HEK293 (cell line): ENCODE measurements around the gene SLIT2.
A peak's percentile ranks its signal among the peaks of the same experiment; 100 is the strongest.

ENCODE experiments used
- CTCF ChIA-PET: fragments of 350-600 bp; formaldehyde crosslinking; extraction: SDS; loops from one replicate; lab custom pipeline; 2021; ENCODE audit warnings: antibody characterized with exemption; lab: Yijun Ruan, JAX
- POLR2A ChIA-PET: fragments of 300-600 bp; formaldehyde crosslinking; extraction: SDS; loops from one replicate; lab custom pipeline; 2020; ENCODE audit warnings: antibody characterized with exemption, inconsistent platforms; lab: Yijun Ruan, JAX
- H3K27ac ChIP-seq: fragments of 200-500 bp; sonication (Bioruptor generic); 2 replicates; pipeline ENCODE4 v1.5.1; 2014; ENCODE audit warnings: low read depth, low read length, control low read depth, inconsistent platforms; ENCODE audit errors: extremely low read depth
- H3K36me3 ChIP-seq, 2 experiments: fragments of 200-500 bp in 1 of 2; sonication (Bioruptor generic) in 1 of 2; 1 replicate in 1 of 2; 2 replicates in 1 of 2; pipeline ENCODE4 v1.5.1; 2014 to 2017; ENCODE audit warnings: inconsistent platforms in 2 of 2, low read length in 2 of 2; ENCODE audit not compliant: control insufficient read depth in 2 of 2, insufficient read depth in 1 of 2
- H3K4me1 ChIP-seq: fragments of 200-500 bp; sonication (Bioruptor generic); 2 replicates; pipeline ENCODE4 v1.5.1; 2014; ENCODE audit warnings: mild to moderate bottlenecking, low read length, inconsistent platforms; ENCODE audit not compliant: control insufficient read depth, insufficient read depth
- H3K4me3 ChIP-seq: 2 replicates; pipeline ENCODE4 v1.5.1; 2011; ENCODE audit warnings: low read depth, mild to moderate bottlenecking, control low read depth, low read length, moderate library complexity
- H3K9me3 ChIP-seq: fragments of 200-500 bp; sonication (Bioruptor generic); 2 replicates; pipeline ENCODE4 v1.5.1; 2014; ENCODE audit warnings: low read depth, low read length, inconsistent platforms; ENCODE audit not compliant: control insufficient read depth, insufficient read depth
- FEZF1 ChIP-seq: fragments of 450-650 bp; formaldehyde crosslinking; IDR thresholded peaks from 2 replicates; pipeline ENCODE4 v1.5.1; 2016; ENCODE audit warnings: missing biosample characterization, missing genetic modification characterization
- GLIS2 ChIP-seq: fragments of 450-650 bp; formaldehyde crosslinking; IDR thresholded peaks from 2 replicates; pipeline ENCODE4 v1.5.1; 2016; ENCODE audit warnings: missing biosample characterization, missing genetic modification characterization
- IKZF3 ChIP-seq: fragments of 450-650 bp; IDR thresholded peaks from 2 replicates; pipeline ENCODE4 v1.5.0; 2018; ENCODE audit warnings: missing biosample characterization, mild to moderate bottlenecking, missing genetic modification characterization, moderate library complexity
- KLF17 ChIP-seq: fragments of 450-650 bp; formaldehyde crosslinking; IDR thresholded peaks from 2 replicates; pipeline ENCODE4 v1.5.1; 2016; ENCODE audit warnings: missing biosample characterization, missing genetic modification characterization
- ZNF140 ChIP-seq: fragments of 450-650 bp; formaldehyde crosslinking; IDR thresholded peaks from 2 replicates; pipeline ENCODE4 v1.5.1; 2016; ENCODE audit warnings: missing biosample characterization, missing genetic modification characterization
- ZNF155 ChIP-seq: fragments of 450-650 bp; formaldehyde crosslinking; IDR thresholded peaks from 2 replicates; pipeline ENCODE4 v1.5.1; 2016; ENCODE audit warnings: missing biosample characterization, missing genetic modification characterization
- ZNF2 ChIP-seq: fragments of 450-650 bp; formaldehyde crosslinking; IDR thresholded peaks from 2 replicates; pipeline ENCODE4 v1.5.1; 2016; ENCODE audit warnings: missing biosample characterization, missing genetic modification characterization
- ZNF223 ChIP-seq: fragments of 450-650 bp; formaldehyde crosslinking; IDR thresholded peaks from 2 replicates; pipeline ENCODE4 v1.5.1; 2016; ENCODE audit warnings: missing biosample characterization, missing genetic modification characterization
- ZNF266 ChIP-seq: fragments of 450-650 bp; formaldehyde crosslinking; IDR thresholded peaks from 2 replicates; pipeline ENCODE4 v1.5.1; 2016; ENCODE audit warnings: missing biosample characterization, missing genetic modification characterization, low read depth
- ZNF366 ChIP-seq: fragments of 450-650 bp; formaldehyde crosslinking; conservative IDR thresholded peaks from 2 replicates; pipeline ENCODE4 v1.5.1; 2016; ENCODE audit warnings: missing biosample characterization, missing genetic modification characterization
- ZNF501 ChIP-seq: fragments of 450-650 bp; formaldehyde crosslinking; IDR thresholded peaks from 2 replicates; pipeline ENCODE4 v1.5.1; 2016; ENCODE audit warnings: missing biosample characterization, missing genetic modification characterization
- ZNF555 ChIP-seq: fragments of 450-650 bp; formaldehyde crosslinking; conservative IDR thresholded peaks from 2 replicates; pipeline ENCODE4 v1.5.1; 2017; ENCODE audit warnings: missing biosample characterization, mild to moderate bottlenecking, missing genetic modification characterization, inconsistent platforms
- ZNF654 ChIP-seq: fragments of 450-650 bp; formaldehyde crosslinking; IDR thresholded peaks from 2 replicates; pipeline ENCODE4 v1.5.1; 2016; ENCODE audit warnings: low read depth, missing biosample characterization, missing genetic modification characterization
- ZNF660 ChIP-seq: fragments of 450-650 bp; IDR thresholded peaks from 2 replicates; pipeline ENCODE4 v1.5.1; 2018; ENCODE audit warnings: missing biosample characterization, mild to moderate bottlenecking, missing genetic modification characterization
- TF ChIP-seq, protein P1 (sequence below): fragments of 450-650 bp; formaldehyde crosslinking; IDR thresholded peaks from 2 replicates; pipeline ENCODE4 v1.5.1; 2016; ENCODE audit warnings: missing biosample characterization, missing genetic modification characterization, borderline replicate concordance
- TF ChIP-seq, protein P2 (sequence below): fragments of 450-650 bp; formaldehyde crosslinking; conservative IDR thresholded peaks from 2 replicates; pipeline ENCODE4 v1.5.1; 2016; ENCODE audit warnings: low read depth, missing biosample characterization, missing genetic modification characterization
- TF ChIP-seq, protein P3 (sequence below): fragments of 450-650 bp; formaldehyde crosslinking; IDR thresholded peaks from 2 replicates; pipeline ENCODE4 v1.5.1; 2016; ENCODE audit warnings: missing biosample characterization, missing genetic modification characterization

SLIT2 gene

DNA sequence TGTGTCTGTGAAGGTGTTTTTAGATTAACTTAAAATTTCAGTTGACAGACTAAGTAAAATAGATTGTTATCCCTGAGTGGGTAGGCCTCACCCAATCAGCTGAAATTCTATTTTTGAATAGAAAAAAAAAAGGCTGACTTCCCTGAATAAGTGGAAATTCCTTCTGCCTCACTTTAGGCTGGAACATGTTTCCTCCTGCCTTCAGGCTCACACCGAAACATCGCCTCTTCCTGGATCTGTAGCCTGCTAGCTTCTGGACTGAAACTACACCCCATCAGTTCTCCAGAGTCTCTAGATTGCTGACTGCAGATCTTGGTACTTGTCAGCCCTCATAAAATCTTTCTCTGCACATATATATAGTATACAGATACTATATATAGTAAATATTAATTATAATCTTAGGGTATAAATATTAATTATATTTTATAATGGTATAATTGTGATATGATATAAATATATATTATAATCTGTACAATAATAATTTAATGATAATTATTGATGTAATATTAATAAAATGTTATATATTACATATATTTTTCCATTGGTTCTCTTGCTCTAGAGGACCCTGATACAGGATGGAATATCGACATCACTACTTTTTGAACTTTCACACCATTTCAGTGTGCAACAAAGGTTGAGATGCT is 13.7 kb upstream of the SLIT2 start (continued):
- TF ChIP-seq, protein P1, sequence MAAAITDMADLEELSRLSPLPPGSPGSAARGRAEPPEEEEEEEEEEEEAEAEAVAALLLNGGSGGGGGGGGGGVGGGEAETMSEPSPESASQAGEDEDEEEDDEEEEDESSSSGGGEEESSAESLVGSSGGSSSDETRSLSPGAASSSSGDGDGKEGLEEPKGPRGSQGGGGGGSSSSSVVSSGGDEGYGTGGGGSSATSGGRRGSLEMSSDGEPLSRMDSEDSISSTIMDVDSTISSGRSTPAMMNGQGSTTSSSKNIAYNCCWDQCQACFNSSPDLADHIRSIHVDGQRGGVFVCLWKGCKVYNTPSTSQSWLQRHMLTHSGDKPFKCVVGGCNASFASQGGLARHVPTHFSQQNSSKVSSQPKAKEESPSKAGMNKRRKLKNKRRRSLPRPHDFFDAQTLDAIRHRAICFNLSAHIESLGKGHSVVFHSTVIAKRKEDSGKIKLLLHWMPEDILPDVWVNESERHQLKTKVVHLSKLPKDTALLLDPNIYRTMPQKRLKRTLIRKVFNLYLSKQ = no peak
- no peak for TF ChIP-seq ZNF223 (tag by site-specific recombination)
- TF ChIP-seq ZNF501 (tag by site-specific recombination) = no peak
- TF ChIP-seq ZNF2 (tag by site-specific recombination) = no peak
- no peak for TF ChIP-seq KLF17 (tag by site-specific recombination)
- TF ChIP-seq ZNF266 = no peak
- TF ChIP-seq GLIS2 = no peak
- no peak for TF ChIP-seq ZNF155 (tag by site-specific recombination)
- TF ChIP-seq ZNF555 (tag by site-specific recombination) = no peak

GRCh38 chr4:20248155-20248558 is 3.5 kb upstream of the SLIT2 start:
- ChIA-PET POLR2A (interaction anchor here (0.7 kb wide), 1 partner anchor 424 kb away, joined by 3 read pairs; no protein-coding TSS in a partner anchor), CTCF (interaction anchor here (0.5 to 2.2 kb wide), 26 partner anchors 10 to 1023 kb away, joined by 3 to 10 read pairs (median 3); no protein-coding TSS in a partner anchor)
- TF ChIP-seq IKZF3 (tag by site-specific recombination) (peak; percentile 62; the same call in 1 of the 2 replicates), ZNF140 (tag by site-specific recombination) (no peak), ZNF654 (peak; percentile 68), ZNF660 (peak; percentile 34; the same call in 1 of the 2 replicates), ZNF366 (tag by site-specific recombination) (0 out of 2 replicates have a peak, but pooled peaks have one; percentile 26), GLIS2 (no peak), FEZF1 (tag by site-specific recombination) (no peak)
- TF ChIP-seq, protein P2, sequence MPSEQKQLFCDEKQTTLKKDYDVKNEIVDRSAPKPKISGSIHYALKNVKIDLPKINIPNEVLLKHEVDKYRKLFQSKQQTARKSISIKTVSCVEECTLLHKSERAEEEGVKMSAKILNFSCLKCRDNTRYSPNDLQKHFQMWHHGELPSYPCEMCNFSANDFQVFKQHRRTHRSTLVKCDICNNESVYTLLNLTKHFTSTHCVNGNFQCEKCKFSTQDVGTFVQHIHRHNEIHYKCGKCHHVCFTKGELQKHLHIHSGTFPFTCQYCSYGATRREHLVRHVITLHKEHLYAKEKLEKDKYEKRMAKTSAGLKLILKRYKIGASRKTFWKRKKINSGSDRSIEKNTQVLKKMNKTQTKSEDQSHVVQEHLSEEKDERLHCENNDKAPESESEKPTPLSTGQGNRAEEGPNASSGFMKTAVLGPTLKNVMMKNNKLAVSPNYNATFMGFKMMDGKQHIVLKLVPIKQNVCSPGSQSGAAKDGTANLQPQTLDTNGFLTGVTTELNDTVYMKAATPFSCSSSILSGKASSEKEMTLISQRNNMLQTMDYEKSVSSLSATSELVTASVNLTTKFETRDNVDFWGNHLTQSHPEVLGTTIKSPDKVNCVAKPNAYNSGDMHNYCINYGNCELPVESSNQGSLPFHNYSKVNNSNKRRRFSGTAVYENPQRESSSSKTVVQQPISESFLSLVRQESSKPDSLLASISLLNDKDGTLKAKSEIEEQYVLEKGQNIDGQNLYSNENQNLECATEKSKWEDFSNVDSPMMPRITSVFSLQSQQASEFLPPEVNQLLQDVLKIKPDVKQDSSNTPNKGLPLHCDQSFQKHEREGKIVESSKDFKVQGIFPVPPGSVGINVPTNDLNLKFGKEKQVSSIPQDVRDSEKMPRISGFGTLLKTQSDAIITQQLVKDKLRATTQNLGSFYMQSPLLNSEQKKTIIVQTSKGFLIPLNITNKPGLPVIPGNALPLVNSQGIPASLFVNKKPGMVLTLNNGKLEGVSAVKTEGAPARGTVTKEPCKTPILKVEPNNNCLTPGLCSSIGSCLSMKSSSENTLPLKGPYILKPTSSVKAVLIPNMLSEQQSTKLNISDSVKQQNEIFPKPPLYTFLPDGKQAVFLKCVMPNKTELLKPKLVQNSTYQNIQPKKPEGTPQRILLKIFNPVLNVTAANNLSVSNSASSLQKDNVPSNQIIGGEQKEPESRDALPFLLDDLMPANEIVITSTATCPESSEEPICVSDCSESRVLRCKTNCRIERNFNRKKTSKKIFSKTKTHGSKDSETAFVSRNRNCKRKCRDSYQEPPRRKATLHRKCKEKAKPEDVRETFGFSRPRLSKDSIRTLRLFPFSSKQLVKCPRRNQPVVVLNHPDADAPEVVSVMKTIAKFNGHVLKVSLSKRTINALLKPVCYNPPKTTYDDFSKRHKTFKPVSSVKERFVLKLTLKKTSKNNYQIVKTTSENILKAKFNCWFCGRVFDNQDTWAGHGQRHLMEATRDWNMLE (tag by site-specific recombination) = peak; percentile 31; the same call in 1 of the 2 replicates
- TF ChIP-seq, protein P3, sequence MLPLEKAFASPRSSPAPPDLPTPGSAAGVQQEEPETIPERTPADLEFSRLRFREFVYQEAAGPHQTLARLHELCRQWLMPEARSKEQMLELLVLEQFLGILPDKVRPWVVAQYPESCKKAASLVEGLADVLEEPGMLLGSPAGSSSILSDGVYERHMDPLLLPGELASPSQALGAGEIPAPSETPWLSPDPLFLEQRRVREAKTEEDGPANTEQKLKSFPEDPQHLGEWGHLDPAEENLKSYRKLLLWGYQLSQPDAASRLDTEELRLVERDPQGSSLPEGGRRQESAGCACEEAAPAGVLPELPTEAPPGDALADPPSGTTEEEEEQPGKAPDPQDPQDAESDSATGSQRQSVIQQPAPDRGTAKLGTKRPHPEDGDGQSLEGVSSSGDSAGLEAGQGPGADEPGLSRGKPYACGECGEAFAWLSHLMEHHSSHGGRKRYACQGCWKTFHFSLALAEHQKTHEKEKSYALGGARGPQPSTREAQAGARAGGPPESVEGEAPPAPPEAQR (tag by site-specific recombination) = no peak
- no peaks in the 10 kb centered on the region for H3K9me3 ChIP-seq
- no peak overlapping the region for H3K27ac ChIP-seq
- H3K36me3 ChIP-seq = peaks cover 0 to 6% of the 10 kb centered on the region in 2 experiments; a peak in 1 of 3 replicates
- H3K4me1 ChIP-seq = 0 out of 2 replicates have a peak, but pooled peaks cover 3% of the 10 kb centered on the region
- no peak overlapping the region for H3K4me3 ChIP-seq
